Cardiac muscle cell (in vitro differentiated cells and primary cell): Measurements from ENCODE around the gene ZNF750. TPM values are rescaled to one million over a fixed set of nuclear protein-coding genes. Genes with fewer than 3 reads are reported as not detected.

Source experiments
- DNase-seq, 2 donors: peaks; one replicate each; pipeline versions ENCODE4 v3.0.0 to v3.0.0-alpha.2; 2010 to 2017; ENCODE audit warnings: low read depth in 1 of 2, low spot score in 1 of 2
- H3K27ac ChIP-seq: fragments of 200-600 bp; sonication (generic); 2 replicates; pipeline ENCODE4 v1.5.1; 2016
- H3K27me3 ChIP-seq: fragments of 200-600 bp; sonication (generic); 2 replicates; pipeline ENCODE4 v1.6.0; 2016; ENCODE audit warnings: control low read depth
- H3K36me3 ChIP-seq: fragments of 200-600 bp; sonication (generic); 2 replicates; pipeline ENCODE4 v1.5.1; 2016; ENCODE audit warnings: control low read depth
- H3K4me1 ChIP-seq: fragments of 200-600 bp; sonication (generic); 2 replicates; pipeline ENCODE4 v1.8.1; 2017; ENCODE audit warnings: low read depth, mild to moderate bottlenecking, mixed run types
- H3K4me3 ChIP-seq: fragments of 200-600 bp; sonication (generic); 2 replicates; pipeline ENCODE4 v1.5.1; 2016; ENCODE audit warnings: mild to moderate bottlenecking
- H3K9me3 ChIP-seq: fragments of 200-600 bp; sonication (generic); 2 replicates; pipeline ENCODE4 v1.5.1; 2017; ENCODE audit warnings: low read depth, mild to moderate bottlenecking, control low read depth
- polyA plus RNA-seq: library from polyadenylated mRNA; unstranded; fragments of >200 nt; fragmentation: Nextera tagmentation; extraction: Ambion mirVana; gene quantifications from 2 replicates; pipeline ENCODE4 v1.2.1, GENCODE V29; 2016
- total RNA-seq: library from RNA; depleted of rRNA; stranded (reverse); fragments of >200 nt; gene quantifications from 2 replicates; pipeline ENCODE4 v1.2.3, GENCODE V29; 2016
- TF ChIP-seq, protein P1 (sequence below): IDR thresholded peaks from 2 replicates; pipeline ENCODE4 v1.5.1; 2012; ENCODE audit warnings: low read depth, mild to moderate bottlenecking, low read length

The ZNF750 gene
- total and polyA plus RNA-seq, 2 experiments from 2014 or later = 0.49 TPM; not detected in 1

DNA sequence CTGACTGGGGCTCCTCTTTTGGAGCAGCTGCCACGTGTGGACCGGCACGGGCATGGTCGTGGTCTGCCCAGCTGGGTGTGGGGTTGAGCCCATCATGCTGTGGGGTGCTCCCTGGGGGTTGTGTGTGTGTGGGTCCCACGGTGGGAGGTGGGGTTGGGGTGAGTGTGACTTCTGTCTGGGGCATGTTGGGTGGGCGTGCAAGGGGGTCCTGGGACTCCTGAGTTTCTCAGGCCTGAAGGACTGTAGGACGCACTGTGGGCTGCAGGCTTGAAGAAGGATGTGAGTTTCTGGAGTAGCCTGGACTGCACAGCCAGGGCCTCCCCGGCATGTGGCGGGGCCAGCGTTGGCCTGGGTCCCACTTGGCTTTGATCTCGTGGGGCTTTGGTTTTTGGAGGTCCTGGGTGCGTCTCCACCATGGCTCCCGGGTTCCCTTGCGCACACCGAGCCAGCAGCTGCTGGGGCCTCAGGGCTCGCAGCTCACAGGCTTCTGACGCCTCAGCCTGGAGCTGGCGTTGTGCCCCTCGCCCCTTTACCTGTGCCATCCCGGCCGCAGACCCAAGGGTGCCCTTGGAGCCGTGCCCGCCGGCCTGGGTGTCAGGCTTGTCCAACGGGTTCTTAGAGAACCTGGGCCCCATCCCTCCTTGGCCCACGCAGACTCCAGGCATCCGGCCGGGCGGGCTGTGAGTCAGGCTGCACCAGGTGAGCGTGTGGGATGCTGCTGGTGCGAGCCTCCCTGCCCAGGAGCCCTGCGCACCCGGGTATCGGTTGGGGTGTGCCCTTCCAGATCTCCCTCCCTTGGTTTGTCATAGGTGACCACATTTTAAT is 34.4 kb upstream of the ZNF750 start:
- no peak for DNase-seq
- TF ChIP-seq, protein P1, sequence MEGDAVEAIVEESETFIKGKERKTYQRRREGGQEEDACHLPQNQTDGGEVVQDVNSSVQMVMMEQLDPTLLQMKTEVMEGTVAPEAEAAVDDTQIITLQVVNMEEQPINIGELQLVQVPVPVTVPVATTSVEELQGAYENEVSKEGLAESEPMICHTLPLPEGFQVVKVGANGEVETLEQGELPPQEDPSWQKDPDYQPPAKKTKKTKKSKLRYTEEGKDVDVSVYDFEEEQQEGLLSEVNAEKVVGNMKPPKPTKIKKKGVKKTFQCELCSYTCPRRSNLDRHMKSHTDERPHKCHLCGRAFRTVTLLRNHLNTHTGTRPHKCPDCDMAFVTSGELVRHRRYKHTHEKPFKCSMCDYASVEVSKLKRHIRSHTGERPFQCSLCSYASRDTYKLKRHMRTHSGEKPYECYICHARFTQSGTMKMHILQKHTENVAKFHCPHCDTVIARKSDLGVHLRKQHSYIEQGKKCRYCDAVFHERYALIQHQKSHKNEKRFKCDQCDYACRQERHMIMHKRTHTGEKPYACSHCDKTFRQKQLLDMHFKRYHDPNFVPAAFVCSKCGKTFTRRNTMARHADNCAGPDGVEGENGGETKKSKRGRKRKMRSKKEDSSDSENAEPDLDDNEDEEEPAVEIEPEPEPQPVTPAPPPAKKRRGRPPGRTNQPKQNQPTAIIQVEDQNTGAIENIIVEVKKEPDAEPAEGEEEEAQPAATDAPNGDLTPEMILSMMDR = no peak
- Histone ChIP-seq H3K9me3 (no peaks in the 10 kb centered on the region), H3K27ac (no peak overlapping the region), H3K36me3 (no peaks in the 10 kb centered on the region), H3K4me1 (peaks cover 18% of the 10 kb centered on the region), H3K27me3 (no peaks in the 10 kb centered on the region), H3K4me3 (no peak overlapping the region)

GRCh38 chr17:82873521-82873920 is 33.7 kb upstream of the ZNF750 start:
- no peaks in the 10 kb centered on the region for H3K27me3 ChIP-seq
- H3K36me3 ChIP-seq = no peaks in the 10 kb centered on the region
- TF ChIP-seq, protein P1 = no peak
- DNase-seq = no peak
- H3K27ac ChIP-seq = no peak overlapping the region
- no peaks in the 10 kb centered on the region for H3K9me3 ChIP-seq
- H3K4me1 ChIP-seq = peaks cover 18% of the 10 kb centered on the region
- no peak overlapping the region for H3K4me3 ChIP-seq

- DNase-seq = no peak
- TF ChIP-seq, protein P1 = no peak
- Histone ChIP-seq H3K36me3 (no peaks in the 10 kb centered on the region), H3K4me3 (no peak overlapping the region), H3K27ac (no peak overlapping the region), H3K4me1 (peaks cover 18% of the 10 kb centered on the region), H3K9me3 (no peaks in the 10 kb centered on the region), H3K27me3 (no peaks in the 10 kb centered on the region)
Observed at GRCh38 chr17:82872591-82873520, 33.0 kb upstream of the ZNF750 start.

DNA sequence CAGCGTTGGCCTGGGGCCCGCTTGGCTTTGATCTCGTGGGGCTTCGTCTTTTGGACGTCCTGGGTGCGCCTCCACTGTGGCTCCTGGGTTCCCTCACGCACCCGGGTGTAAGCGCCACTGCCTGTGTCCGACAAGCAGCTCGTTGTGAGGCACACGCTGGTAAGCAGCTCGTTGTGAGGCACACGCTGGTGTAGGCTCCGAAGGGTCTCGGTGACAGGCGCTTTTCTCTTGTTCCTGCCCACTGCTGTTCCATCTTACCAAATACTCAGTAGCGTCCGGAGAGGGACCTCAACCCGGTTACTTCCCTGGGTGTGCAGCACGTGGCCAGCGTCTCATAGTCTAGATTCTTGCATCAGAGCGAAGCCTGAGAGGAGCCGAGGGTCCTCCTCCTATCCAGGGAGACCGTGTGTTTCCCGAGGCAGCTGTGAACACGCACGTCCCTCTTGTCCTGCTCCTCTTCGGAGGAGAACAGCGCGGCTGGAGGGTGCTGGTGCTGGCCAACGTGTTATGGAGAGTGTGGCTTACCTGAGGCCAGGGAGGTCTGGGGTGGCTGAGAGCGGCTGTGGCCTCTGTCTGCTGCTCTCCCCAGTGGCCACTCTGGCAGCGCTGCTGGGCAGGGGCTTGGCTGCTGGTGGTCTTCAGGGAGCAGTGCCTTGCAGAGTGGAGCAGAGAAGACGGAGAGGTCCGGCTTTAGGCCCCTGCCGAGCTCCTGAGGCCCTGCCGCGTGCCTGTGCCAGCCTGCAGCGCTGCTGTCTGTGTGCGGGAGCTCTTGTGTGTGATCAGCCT is 32.1 kb upstream of the ZNF750 start:
- Histone ChIP-seq H3K36me3 (no peaks in the 10 kb centered on the region), H3K27ac (no peak overlapping the region), H3K4me3 (no peak overlapping the region), H3K4me1 (peaks cover 16% of the 10 kb centered on the region), H3K27me3 (no peaks in the 10 kb centered on the region), H3K9me3 (no peaks in the 10 kb centered on the region)
- TF ChIP-seq, protein P1 = no peak
- no peak for DNase-seq
